GM23338 (cell line): Measurements from ENCODE around the gene GRID2.

Experiments
- CTCF ChIP-seq, 2 experiments: fragments of 200-600 bp in 1 of 2; sonication (generic) in 1 of 2; conservative IDR thresholded peaks; 2 replicates each; pipeline versions ENCODE4 v1.5.1 to v1.6.1; 2016 to 2017; ENCODE audit warnings: antibody characterized with exemption in 2 of 2, low read depth in 2 of 2, mild to moderate bottlenecking in 2 of 2, moderate library complexity in 1 of 2
- EZH2phosphoT487 ChIP-seq: fragments of 200-600 bp; sonication (generic); IDR thresholded peaks from one replicate; pipeline ENCODE4 v1.8.1; 2018; ENCODE audit warnings: antibody characterized with exemption; ENCODE audit not compliant: unreplicated experiment
- POLR2AphosphoS5 ChIP-seq: IDR thresholded peaks from 2 replicates; pipeline ENCODE4 v1.6.1; 2016; ENCODE audit warnings: antibody characterized with exemption, low read depth
- REST ChIP-seq: IDR thresholded peaks from one replicate; pipeline ENCODE4 v1.6.1; 2018; ENCODE audit warnings: antibody characterized with exemption; ENCODE audit not compliant: unreplicated experiment
- TF ChIP-seq, protein P1 (sequence below): IDR thresholded peaks from 2 replicates; pipeline ENCODE4 v1.6.1; 2016; ENCODE audit warnings: antibody characterized with exemption

- TF ChIP-seq CTCF (conservative IDR thresholded peaks at IDR 0.05; ENCODE audit: low read depth in 2 of 2), result no peak
- TF ChIP-seq REST, result no peak
- TF ChIP-seq POLR2AphosphoS5, result no peak
- no peak for TF ChIP-seq EZH2phosphoT487
- TF ChIP-seq, protein P1, sequence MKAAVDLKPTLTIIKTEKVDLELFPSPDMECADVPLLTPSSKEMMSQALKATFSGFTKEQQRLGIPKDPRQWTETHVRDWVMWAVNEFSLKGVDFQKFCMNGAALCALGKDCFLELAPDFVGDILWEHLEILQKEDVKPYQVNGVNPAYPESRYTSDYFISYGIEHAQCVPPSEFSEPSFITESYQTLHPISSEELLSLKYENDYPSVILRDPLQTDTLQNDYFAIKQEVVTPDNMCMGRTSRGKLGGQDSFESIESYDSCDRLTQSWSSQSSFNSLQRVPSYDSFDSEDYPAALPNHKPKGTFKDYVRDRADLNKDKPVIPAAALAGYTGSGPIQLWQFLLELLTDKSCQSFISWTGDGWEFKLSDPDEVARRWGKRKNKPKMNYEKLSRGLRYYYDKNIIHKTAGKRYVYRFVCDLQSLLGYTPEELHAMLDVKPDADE, result no peak
Observed at GRCh38 chr4:93687304-93687703, 1383.5 kb downstream of the GRID2 start.
